Measurements from ENCODE around the gene PIBF1.
"Not testable (repeated sequence)": the region's sequence is repeated elsewhere in the genome, so short reads cannot be mapped to it uniquely, and the experiment has no call there.

The PIBF1 gene

GRCh38 chr13:72911981-72912380, 130.0 kb downstream of the PIBF1 start:
- DNase-seq (ENCODE audit: low read depth, low spot score), result no peak

GRCh38 chr13:72920097-72920496, 138.2 kb downstream of the PIBF1 start:
- DNase-seq (ENCODE audit: low read depth, low spot score), result no peak

- DNase-seq (ENCODE audit: low read depth, low spot score), result no peak
These were observed 149.4 kb downstream of the PIBF1 start for GRCh38 chr13:72931311-72931710.

GRCh38 chr13:72932250-72932649, 150.3 kb downstream of the PIBF1 start:
- no peak for DNase-seq (ENCODE audit: low read depth, low spot score)

- not testable (repeated sequence) for DNase-seq (ENCODE audit: low read depth, low spot score)
These were observed 164.3 kb downstream of the PIBF1 start for GRCh38 chr13:72946267-72946666.

- DNase-seq (ENCODE audit: low read depth, low spot score), result no peak
These were observed 170.7 kb downstream of the PIBF1 start for GRCh38 chr13:72952529-72953141.

GRCh38 chr13:72953391-72953965, 171.5 kb downstream of the PIBF1 start:
- DNase-seq (ENCODE audit: low read depth, low spot score), result no peak

- no peak for DNase-seq (ENCODE audit: low read depth, low spot score)
These were observed 177.7 kb downstream of the PIBF1 start for GRCh38 chr13:72959643-72960042.

GRCh38 chr13:72960114-72960513, 178.2 kb downstream of the PIBF1 start:
- DNase-seq (ENCODE audit: low read depth, low spot score), result no peak

GRCh38 chr13:72960541-72960940, 178.6 kb downstream of the PIBF1 start:
- DNase-seq (ENCODE audit: low read depth, low spot score), result no peak

- no peak for DNase-seq (ENCODE audit: low read depth, low spot score)
These were observed 181.8 kb downstream of the PIBF1 start for GRCh38 chr13:72963762-72964161.

GRCh38 chr13:72970301-72970880, 188.5 kb downstream of the PIBF1 start:
- no peak for DNase-seq (ENCODE audit: low read depth, low spot score)

- no peak for DNase-seq (ENCODE audit: low read depth, low spot score)
These were observed 189.0 kb downstream of the PIBF1 start for GRCh38 chr13:72970956-72971355.

GRCh38 chr13:72973234-72973633, 191.3 kb downstream of the PIBF1 start:
- no peak for DNase-seq (ENCODE audit: low read depth, low spot score)

GRCh38 chr13:72983085-72983768, 201.3 kb downstream of the PIBF1 start:
- DNase-seq (ENCODE audit: low read depth, low spot score), result no peak

GRCh38 chr13:72985610-72986009, 203.7 kb downstream of the PIBF1 start:
- no peak for DNase-seq (ENCODE audit: low read depth, low spot score)

GRCh38 chr13:72986197-72986596, 204.3 kb downstream of the PIBF1 start:
- no peak for DNase-seq (ENCODE audit: low read depth, low spot score)

GRCh38 chr13:72990953-72991352, 209.0 kb downstream of the PIBF1 start:
- DNase-seq (ENCODE audit: low read depth, low spot score), result no peak

GRCh38 chr13:72998012-72998411, 216.1 kb downstream of the PIBF1 start:
- no peak for DNase-seq (ENCODE audit: low read depth, low spot score)

GRCh38 chr13:73000027-73000674, 218.2 kb downstream of the PIBF1 start:
- no peak for DNase-seq (ENCODE audit: low read depth, low spot score)

- DNase-seq (ENCODE audit: low read depth, low spot score), result no peak
These were observed 220.0 kb downstream of the PIBF1 start for GRCh38 chr13:73001971-73002370.

GRCh38 chr13:73011751-73012150, 229.8 kb downstream of the PIBF1 start:
- no peak for DNase-seq (ENCODE audit: low read depth, low spot score)
